Body of pancreas (tissue), 4 donors: ENCODE measurements around the gene TNRC6A.

Experiments used
- CTCF ChIP-seq, 7 experiments: fragments of 450-650 bp in 4 of 7; fragments of 200-600 bp in 3 of 7; sonication (generic) in 3 of 7; IDR thresholded peaks; one replicate each; pipeline ENCODE4 v1.5.1; 2016 to 2019; ENCODE audit warnings: antibody characterized with exemption in 7 of 7
- POLR2A ChIP-seq, 3 donors: fragments of 450-650 bp; IDR thresholded peaks; one replicate each; pipeline ENCODE4 v1.6.1; 2016; ENCODE audit warnings: antibody characterized with exemption in 3 of 3, mild to moderate bottlenecking in 2 of 3

GRCh38 chr16:24863582-24864437 is 134.4 kb downstream of the TNRC6A start:
- TF ChIP-seq POLR2A (IDR thresholded peaks at IDR 0.05) (no peak), CTCF (IDR thresholded peaks at IDR 0.05) (no peak)
